Heart right ventricle (tissue), 16 donors: Measurements from ENCODE around the gene CELSR1. TPM values are rescaled to one million over a fixed set of nuclear protein-coding genes. Genes with fewer than 3 reads are reported as not detected.
"Not testable (repeated sequence)": the region's sequence is repeated elsewhere in the genome, so short reads cannot be mapped to it uniquely, and the experiment has no call there.

Experiments
- ATAC-seq, 8 donors: fragments of 200-7000 bp; cut with Tn5 transposase; one replicate each; pipeline ENCODE4 v1.9.1; 2020; ENCODE audit warnings: mild to moderate bottlenecking in 8 of 8, moderate library complexity in 8 of 8, moderate number of reproducible peaks in 1 of 8
- DNase-seq, 2 donors: peaks; one replicate each; pipeline ENCODE4 v3.0.0-alpha.2; 2020
- H3K27ac ChIP-seq, 10 donors: fragments of 200-600 bp; sonication (generic) in 2 of 10; one replicate each; pipeline versions ENCODE4 v1.5.0 to v1.8.0; 2020 to 2022; ENCODE audit warnings: mild to moderate bottlenecking in 3 of 10
- H3K27me3 ChIP-seq, 7 donors: fragments of 200-600 bp; one replicate each; pipeline ENCODE4 v1.8.0; 2021 to 2022; ENCODE audit warnings: mild to moderate bottlenecking in 2 of 7
- H3K36me3 ChIP-seq, 9 donors: fragments of 200-600 bp; sonication (generic) in 1 of 9; one replicate each; pipeline versions ENCODE4 v1.5.0 to v1.8.0; 2020 to 2022; ENCODE audit warnings: mild to moderate bottlenecking in 2 of 9
- H3K4me1 ChIP-seq, 9 donors: fragments of 200-600 bp; sonication (generic) in 1 of 9; one replicate each; pipeline versions ENCODE4 v1.5.0 to v1.8.0; 2020 to 2022; ENCODE audit warnings: mild to moderate bottlenecking in 4 of 9
- H3K4me3 ChIP-seq, 10 donors: fragments of 200-600 bp; sonication (generic) in 2 of 10; one replicate each; pipeline versions ENCODE4 v1.5.0 to v1.8.0; 2020 to 2022; ENCODE audit warnings: mild to moderate bottlenecking in 7 of 10, moderate library complexity in 2 of 10
- H3K9me3 ChIP-seq, 11 donors: fragments of 200-600 bp in 10 of 11; sonication (generic) in 2 of 11; one replicate each; pipeline versions ENCODE4 v1.5.0 to v1.8.0; 2013 to 2022; ENCODE audit warnings: mild to moderate bottlenecking in 2 of 11, control low read depth in 1 of 11, moderate library complexity in 1 of 11
- WGBS, 2 donors: extraction: QIAGEN DNeasy Blood & Tissue Kit; methylation state at CpG; one replicate each; pipeline ENCODE4 v1.1.7; 2013; ENCODE audit warnings: inconsistent platforms in 1 of 2; 5-methylcytosine and 5-hydroxymethylcytosine counted together
- intact Hi-C, 10 donors: fragments of 100-400 bp; cut with DNase I; formaldehyde crosslinking; loops; one replicate each; pipeline versions ENCODE4 v1.11.1 to v1.14.2; 2022
- polyA plus RNA-seq, 2 donors: library from polyadenylated mRNA; stranded (reverse); fragments of 200-250 nt; gene quantifications; one replicate each; pipeline ENCODE4 v1.2.3, GENCODE V29; 2013
- total RNA-seq, 10 donors: library from RNA; stranded (reverse); fragmentation: NEBNext Ultra II Directional in 3 of 10; extraction: Animal tissue kit (Norgen Biotek cat#: 25700) in 3 of 10; gene quantifications; one replicate each; pipeline versions ENCODE4 v1.2.1 to v1.2.4, GENCODE V29; 2021 to 2023
- TF ChIP-seq, protein P1 (sequence below), 9 donors: fragments of 200-600 bp; sonication (generic) in 2 of 9; IDR thresholded peaks; one replicate each; pipeline versions ENCODE4 v1.5.0 to v1.8.0; 2021 to 2022; ENCODE audit warnings: antibody characterized with exemption in 9 of 9, mild to moderate bottlenecking in 5 of 9, moderate library complexity in 1 of 9
- donor health status: Arrhythmogenic right ventricular cardiomyopathy.
- donor health status: ischemic (EF 13 %, LVEDD 7.1; RV severe dilation, severe dysfunction).
- donor health status: healthy with polysubstance abuse.
- donor health status: DM: no; HTN: yes; CAD: no.
- donor health status: DM: no; HTN: no; CAD: no.
- donor health status: ischemic (EF 25% LVEDD 6.9; RV normal size, moderate dysfunction).
- donor health status: ischemic (EF 25% LVEDD 5.7; RV mildly dilated, moderate dysfunction).
- donor health status: healthy.
- donor health status: DM: yes; HTN: yes; CAD: no.
- donor health status: Ischemic cardiomyopathy.
- donor health status: ischemic (EF 35%, LVEDD 5.7; RV mildly dilated, moderate dysfunction).
- donor health status: nonischemic (EF 11% LVEDD 7.7; RV severe dilation, severe dysfunction).
- donor health status: DM: yes; HTN: yes; CAD: no.
- donor health status: PGD.
- donor health status: ischemic (EF 29% LVEDD 5.4; RV normal size, mild dysfunction).
- donor health status: nonischemic (EF 23%, LVEDD 6.1; RV moderate dilation, normal function).

CELSR1 gene
- total and polyA plus RNA-seq, 12 donors: 4.0 to 16.7 (median 11.4) TPM

DNA sequence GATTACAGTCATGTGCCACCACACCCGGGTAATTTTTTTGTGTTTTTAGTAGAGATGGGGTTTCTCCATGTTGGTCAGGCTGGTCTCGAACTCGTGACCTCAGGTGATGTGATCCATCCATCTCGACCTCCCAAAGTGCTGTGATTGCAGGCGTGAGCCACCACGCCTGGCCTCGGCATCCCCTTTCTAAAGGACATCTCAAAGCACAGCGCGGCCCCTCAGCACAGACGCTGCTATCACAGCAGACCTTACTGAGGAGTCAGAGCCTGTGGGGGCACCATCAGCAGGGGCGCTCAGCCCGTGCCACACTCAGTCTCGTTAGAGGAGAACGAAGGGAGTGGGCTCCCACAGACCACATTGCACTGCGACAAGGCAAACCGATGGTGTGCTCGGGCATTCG lies 19.4 kb downstream of the CELSR1 start:
- no peak for ATAC-seq
- WGBS, 2 donors: 94% methylated on average over 18 of the region's 18 CpGs
- DNase-seq: no peak

DNA sequence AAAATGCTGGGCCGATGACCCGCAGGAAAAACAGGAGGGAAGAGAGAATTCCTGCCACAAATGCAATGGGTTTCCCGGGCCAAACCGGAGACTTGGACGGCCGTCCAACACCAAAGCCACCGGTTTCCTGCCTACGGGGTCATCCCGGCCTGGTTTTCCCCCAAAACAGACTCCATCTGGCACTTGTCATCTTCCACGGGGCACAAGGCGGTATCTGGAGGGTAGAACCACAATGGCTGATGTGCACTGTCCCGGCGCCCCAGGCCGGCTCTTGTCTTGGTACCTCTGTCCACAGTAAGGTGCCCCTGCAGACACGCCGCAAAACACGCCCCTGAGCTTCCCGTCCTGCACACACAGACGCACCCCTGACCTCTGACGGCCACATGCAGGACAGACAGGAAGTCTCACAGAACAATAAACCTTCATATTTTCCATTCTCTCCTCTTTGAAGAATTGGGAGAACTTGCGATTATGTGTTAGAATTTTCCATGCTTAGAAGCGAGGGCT lies 20.1 kb downstream of the CELSR1 start:
- DNase-seq (no peak), ATAC-seq (peak in 5 of 8 donors; percentile 37 to 69 (median 51))
- Histone ChIP-seq H3K27ac (no peak overlapping the region), H3K27me3 (no peaks in the 10 kb centered on the region), H3K36me3 (no peaks in the 10 kb centered on the region), H3K4me1 (peaks cover 0 to 13% (median 0%) of the 10 kb centered on the region in 9 donors), H3K4me3 (no peak overlapping the region), H3K9me3 (no peaks in the 10 kb centered on the region)
- TF ChIP-seq, protein P1, sequence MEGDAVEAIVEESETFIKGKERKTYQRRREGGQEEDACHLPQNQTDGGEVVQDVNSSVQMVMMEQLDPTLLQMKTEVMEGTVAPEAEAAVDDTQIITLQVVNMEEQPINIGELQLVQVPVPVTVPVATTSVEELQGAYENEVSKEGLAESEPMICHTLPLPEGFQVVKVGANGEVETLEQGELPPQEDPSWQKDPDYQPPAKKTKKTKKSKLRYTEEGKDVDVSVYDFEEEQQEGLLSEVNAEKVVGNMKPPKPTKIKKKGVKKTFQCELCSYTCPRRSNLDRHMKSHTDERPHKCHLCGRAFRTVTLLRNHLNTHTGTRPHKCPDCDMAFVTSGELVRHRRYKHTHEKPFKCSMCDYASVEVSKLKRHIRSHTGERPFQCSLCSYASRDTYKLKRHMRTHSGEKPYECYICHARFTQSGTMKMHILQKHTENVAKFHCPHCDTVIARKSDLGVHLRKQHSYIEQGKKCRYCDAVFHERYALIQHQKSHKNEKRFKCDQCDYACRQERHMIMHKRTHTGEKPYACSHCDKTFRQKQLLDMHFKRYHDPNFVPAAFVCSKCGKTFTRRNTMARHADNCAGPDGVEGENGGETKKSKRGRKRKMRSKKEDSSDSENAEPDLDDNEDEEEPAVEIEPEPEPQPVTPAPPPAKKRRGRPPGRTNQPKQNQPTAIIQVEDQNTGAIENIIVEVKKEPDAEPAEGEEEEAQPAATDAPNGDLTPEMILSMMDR (IDR thresholded peaks at IDR 0.05): no peak
- WGBS, 2 donors: 65 to 70% methylated on average over 22 of the region's 22 CpGs
- intact Hi-C loops: no loop called here

More for the DNA sequence above, 19.4 kb downstream of the CELSR1 start:
- Histone ChIP-seq H3K4me3 (no peak overlapping the region), H3K4me1 (peaks cover 0 to 13% (median 0%) of the 10 kb centered on the region in 9 donors), H3K36me3 (no peaks in the 10 kb centered on the region), H3K27ac (no peak overlapping the region), H3K27me3 (no peaks in the 10 kb centered on the region), H3K9me3 (no peaks in the 10 kb centered on the region)
- intact Hi-C loops: no loop called here
- TF ChIP-seq, protein P1 (IDR thresholded peaks at IDR 0.05): no peak

DNA sequence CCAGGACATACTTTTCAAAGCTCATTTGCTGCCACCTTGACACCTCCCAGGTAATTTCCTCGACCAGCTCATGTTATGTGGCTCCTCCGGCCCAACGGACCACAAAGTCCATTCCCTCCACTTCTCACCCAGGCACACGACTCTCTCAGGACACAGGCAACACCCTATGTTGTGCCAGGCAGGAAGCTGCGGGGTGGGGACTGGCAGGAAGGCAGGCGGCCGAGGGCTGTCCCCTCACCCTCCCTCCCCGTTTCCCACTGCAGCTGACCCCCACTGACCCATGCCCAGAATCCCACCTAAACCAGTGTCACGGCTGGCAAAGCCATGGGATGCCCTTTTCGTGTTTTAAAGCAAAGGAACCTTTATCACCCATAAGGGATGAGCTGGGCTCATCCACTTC lies 20.8 kb downstream of the CELSR1 start:
- H3K9me3 ChIP-seq: no peaks in the 10 kb centered on the region
- H3K27me3 ChIP-seq: no peaks in the 10 kb centered on the region
- intact Hi-C loops: no loop called here
- 75 to 78% methylated on average over 10 of the region's 10 CpGs for WGBS, 2 donors
- H3K36me3 ChIP-seq: no peaks in the 10 kb centered on the region
- TF ChIP-seq, protein P1 (IDR thresholded peaks at IDR 0.05): no peak
- no peak overlapping the region for H3K27ac ChIP-seq
- no peak for ATAC-seq
- H3K4me1 ChIP-seq: peaks cover 0 to 13% (median 0%) of the 10 kb centered on the region in 9 donors
- no peak overlapping the region for H3K4me3 ChIP-seq
- DNase-seq: no peak

DNA sequence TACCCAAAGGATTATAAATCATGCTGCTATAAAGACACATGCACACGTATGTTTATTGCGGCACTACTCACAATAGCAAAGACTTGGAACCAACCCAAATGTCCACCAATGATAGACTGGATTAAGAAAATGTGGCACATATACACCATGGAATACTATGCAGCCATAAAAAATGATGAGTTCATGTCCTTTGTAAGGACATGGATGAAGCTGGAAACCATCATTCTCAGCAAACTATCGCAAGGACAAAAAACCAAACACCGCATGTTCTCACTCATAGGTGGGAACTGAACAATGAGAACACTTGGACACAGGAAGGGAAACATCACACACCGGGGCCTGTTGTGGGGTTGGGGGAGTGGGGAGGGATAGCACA lies 21.3 kb downstream of the CELSR1 start:
- not testable (repeated sequence) for H3K27me3 ChIP-seq

More for the DNA sequence above, 21.3 kb downstream of the CELSR1 start:
- H3K4me1 ChIP-seq: peaks cover 0 to 13% (median 0%) of the 10 kb centered on the region in 9 donors
- H3K36me3 ChIP-seq, H3K27ac ChIP-seq, intact Hi-C loops, ATAC-seq, DNase-seq, H3K9me3 ChIP-seq, H3K4me3 ChIP-seq: not testable (repeated sequence)
- 94 to 97% methylated on average over 3 of the region's 5 CpGs for WGBS, 2 donors
